Measurements from ENCODE around the gene TRAM2.

TRAM2 gene

GRCh38 chr6:52576392-52577021 is 353 bp downstream of the TRAM2 start:
- Histone ChIP-seq H3K79me2 (ENCODE audit: control insufficient read depth, low read length) (peaks cover 4% of the 10 kb centered on the region; the same call in 1 of the 2 replicates), H3F3A (ENCODE audit: control insufficient read depth, insufficient read depth) (peaks cover 7% of the 10 kb centered on the region)

GRCh38 chr6:52576054-52576391 is 837 bp downstream of the TRAM2 start:
- no peak for TF ChIP-seq EZH2phosphoT487 (IDR thresholded peaks at IDR 0.05; ENCODE audit: borderline replicate concordance, low read length)
- TF ChIP-seq, protein P1, sequence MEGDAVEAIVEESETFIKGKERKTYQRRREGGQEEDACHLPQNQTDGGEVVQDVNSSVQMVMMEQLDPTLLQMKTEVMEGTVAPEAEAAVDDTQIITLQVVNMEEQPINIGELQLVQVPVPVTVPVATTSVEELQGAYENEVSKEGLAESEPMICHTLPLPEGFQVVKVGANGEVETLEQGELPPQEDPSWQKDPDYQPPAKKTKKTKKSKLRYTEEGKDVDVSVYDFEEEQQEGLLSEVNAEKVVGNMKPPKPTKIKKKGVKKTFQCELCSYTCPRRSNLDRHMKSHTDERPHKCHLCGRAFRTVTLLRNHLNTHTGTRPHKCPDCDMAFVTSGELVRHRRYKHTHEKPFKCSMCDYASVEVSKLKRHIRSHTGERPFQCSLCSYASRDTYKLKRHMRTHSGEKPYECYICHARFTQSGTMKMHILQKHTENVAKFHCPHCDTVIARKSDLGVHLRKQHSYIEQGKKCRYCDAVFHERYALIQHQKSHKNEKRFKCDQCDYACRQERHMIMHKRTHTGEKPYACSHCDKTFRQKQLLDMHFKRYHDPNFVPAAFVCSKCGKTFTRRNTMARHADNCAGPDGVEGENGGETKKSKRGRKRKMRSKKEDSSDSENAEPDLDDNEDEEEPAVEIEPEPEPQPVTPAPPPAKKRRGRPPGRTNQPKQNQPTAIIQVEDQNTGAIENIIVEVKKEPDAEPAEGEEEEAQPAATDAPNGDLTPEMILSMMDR (IDR thresholded peaks at IDR 0.05; ENCODE audit: low read depth, low read length, poor library complexity, severe bottlenecking) = no peak
- Histone ChIP-seq H3K79me2 (ENCODE audit: control insufficient read depth, low read length) (peaks cover 4% of the 10 kb centered on the region; the same call in 1 of the 2 replicates), H3K9me2 (replicated peaks; ENCODE audit: control insufficient read depth, low read length) (no peaks in the 10 kb centered on the region), H4K20me1 (ENCODE audit: control insufficient read depth, insufficient read depth, low read depth, low read length) (no peaks in the 10 kb centered on the region; the same call in 1 of the 2 replicates), H3K4me3 (ENCODE audit: low read length) (peak overlapping the region; percentile 78), H3K4me1 (ENCODE audit: control insufficient read depth, low read length) (peaks cover 17% of the 10 kb centered on the region), H3K9me3 (ENCODE audit: control insufficient read depth, insufficient read depth, low read length) (no peaks in the 10 kb centered on the region), H3K36me3 (ENCODE audit: control insufficient read depth, low read length) (no peaks in the 10 kb centered on the region), H3F3A (ENCODE audit: control insufficient read depth, insufficient read depth) (peaks cover 7% of the 10 kb centered on the region), H3K27ac (ENCODE audit: low read depth, low read length) (no peak overlapping the region), H3K27me3 (ENCODE audit: control insufficient read depth, low read length) (peaks cover 5% of the 10 kb centered on the region; the same call in 1 of the 2 replicates), H3K4me2 (ENCODE audit: low read length) (peak overlapping the region; percentile 59)

More at GRCh38 chr6:52576392-52577021, 353 bp downstream of the TRAM2 start:
- peak overlapping the region; percentile 59 for H3K4me2 ChIP-seq (ENCODE audit: low read length)
- H3K27ac ChIP-seq (ENCODE audit: low read depth, low read length) = no peak overlapping the region
- peaks cover 17% of the 10 kb centered on the region for H3K4me1 ChIP-seq (ENCODE audit: control insufficient read depth, low read length)
- TF ChIP-seq, protein P1 (IDR thresholded peaks at IDR 0.05; ENCODE audit: low read depth, low read length, poor library complexity, severe bottlenecking) = peak; percentile 73
- TF ChIP-seq EZH2phosphoT487 (IDR thresholded peaks at IDR 0.05; ENCODE audit: borderline replicate concordance, low read length) = no peak
- no peaks in the 10 kb centered on the region; the same call in 1 of the 2 replicates for H4K20me1 ChIP-seq (ENCODE audit: control insufficient read depth, insufficient read depth, low read depth, low read length)
- peak overlapping the region; percentile 78 for H3K4me3 ChIP-seq (ENCODE audit: low read length)
- H3K9me2 ChIP-seq (replicated peaks; ENCODE audit: control insufficient read depth, low read length) = no peaks in the 10 kb centered on the region
- H3K9me3 ChIP-seq (ENCODE audit: control insufficient read depth, insufficient read depth, low read length) = no peaks in the 10 kb centered on the region
- peaks cover 5% of the 10 kb centered on the region; the same call in 1 of the 2 replicates for H3K27me3 ChIP-seq (ENCODE audit: control insufficient read depth, low read length)
- H3K36me3 ChIP-seq (ENCODE audit: control insufficient read depth, low read length) = no peaks in the 10 kb centered on the region

- no peak overlapping the region for H3K27ac ChIP-seq (ENCODE audit: low read depth, low read length)
- peaks cover 17% of the 10 kb centered on the region for H3K4me1 ChIP-seq (ENCODE audit: control insufficient read depth, low read length)
- peaks cover 4% of the 10 kb centered on the region; the same call in 1 of the 2 replicates for H3K79me2 ChIP-seq (ENCODE audit: control insufficient read depth, low read length)
Measured at GRCh38 chr6:52575502-52575892, 1.4 kb downstream of the TRAM2 start.

More at GRCh38 chr6:52575502-52575892, 1.4 kb downstream of the TRAM2 start:
- H3F3A ChIP-seq (ENCODE audit: control insufficient read depth, insufficient read depth) = peaks cover 7% of the 10 kb centered on the region
- no peaks in the 10 kb centered on the region for H3K9me2 ChIP-seq (replicated peaks; ENCODE audit: control insufficient read depth, low read length)
- peaks cover 5% of the 10 kb centered on the region; the same call in 1 of the 2 replicates for H3K27me3 ChIP-seq (ENCODE audit: control insufficient read depth, low read length)
- peak overlapping the region; percentile 59 for H3K4me2 ChIP-seq (ENCODE audit: low read length)
- no peaks in the 10 kb centered on the region for H3K36me3 ChIP-seq (ENCODE audit: control insufficient read depth, low read length)
- TF ChIP-seq EZH2phosphoT487 (IDR thresholded peaks at IDR 0.05; ENCODE audit: borderline replicate concordance, low read length) = no peak
- TF ChIP-seq, protein P1 (IDR thresholded peaks at IDR 0.05; ENCODE audit: low read depth, low read length, poor library complexity, severe bottlenecking) = no peak
- no peak overlapping the region for H3K4me3 ChIP-seq (ENCODE audit: low read length)
- no peaks in the 10 kb centered on the region for H3K9me3 ChIP-seq (ENCODE audit: control insufficient read depth, insufficient read depth, low read length)
- no peaks in the 10 kb centered on the region; the same call in 1 of the 2 replicates for H4K20me1 ChIP-seq (ENCODE audit: control insufficient read depth, insufficient read depth, low read depth, low read length)
